Measurements from ENCODE around the gene ATM. TPM values are rescaled to one million over a fixed set of nuclear protein-coding genes. Genes with fewer than 3 reads are reported as not detected.

The ATM gene
- polyA plus RNA-seq, 1 donor from 2014 or later = 74.6 TPM

- Histone ChIP-seq H3K9me2 (ENCODE audit: insufficient read depth, low read length) (no peaks in the 10 kb centered on the region), H3K79me2 (replicated peaks; ENCODE audit: insufficient read depth, low read length) (no peaks in the 10 kb centered on the region), H2AFZ (ENCODE audit: low read depth, low read length) (no peak overlapping the region), H3K27ac (ENCODE audit: low read length) (no peak overlapping the region), H3K27me3 (ENCODE audit: insufficient read depth, low read depth, low read length) (no peaks in the 10 kb centered on the region), H3F3A (ENCODE audit: insufficient read depth, low read length, poor library complexity, severe bottlenecking) (no peaks in the 10 kb centered on the region), H3K4me3 (ENCODE audit: low read length) (no peak overlapping the region), H3K9me3 (ENCODE audit: low read length) (no peaks in the 10 kb centered on the region), H3K4me2 (ENCODE audit: low read length) (no peak overlapping the region), H3K9ac (ENCODE audit: low read length) (no peak overlapping the region), H3K36me3 (ENCODE audit: insufficient read depth, low read length) (peaks cover 3% of the 10 kb centered on the region), H4K20me1 (ENCODE audit: insufficient read depth) (no peaks in the 10 kb centered on the region)
- TF ChIP-seq MXI1 (conservative IDR thresholded peaks at IDR 0.05; ENCODE audit: poor library complexity, severe bottlenecking) (no peak), POLR2AphosphoS5 (IDR thresholded peaks at IDR 0.05) (no peak), EZH2 (IDR thresholded peaks at IDR 0.05; ENCODE audit: borderline replicate concordance, insufficient read depth, low read length, poor library complexity, severe bottlenecking) (no peak), EP300 (conservative IDR thresholded peaks at IDR 0.05; ENCODE audit: poor library complexity, severe bottlenecking) (no peak), TAF1 (IDR thresholded peaks at IDR 0.05; ENCODE audit: low read depth) (no peak), RAD21 (conservative IDR thresholded peaks at IDR 0.05) (no peak), REST (IDR thresholded peaks at IDR 0.05; ENCODE audit: borderline replicate concordance) (no peak), CTCF (IDR thresholded peaks at IDR 0.05; ENCODE audit: poor library complexity, severe bottlenecking) (no peak), SMC3 (conservative IDR thresholded peaks at IDR 0.05; ENCODE audit: poor library complexity) (no peak)
Observed at GRCh38 chr11:108193725-108194124, 29.1 kb upstream of the ATM start.

- Histone ChIP-seq H3K9ac (ENCODE audit: low read length) (no peak overlapping the region), H3K79me2 (replicated peaks; ENCODE audit: insufficient read depth, low read length) (no peaks in the 10 kb centered on the region), H2AFZ (ENCODE audit: low read depth, low read length) (no peak overlapping the region), H3K36me3 (ENCODE audit: insufficient read depth, low read length) (peaks cover 3% of the 10 kb centered on the region), H3F3A (ENCODE audit: insufficient read depth, low read length, poor library complexity, severe bottlenecking) (no peaks in the 10 kb centered on the region), H4K20me1 (ENCODE audit: insufficient read depth) (no peaks in the 10 kb centered on the region), H3K4me3 (ENCODE audit: low read length) (no peak overlapping the region), H3K27ac (ENCODE audit: low read length) (no peak overlapping the region), H3K9me2 (ENCODE audit: insufficient read depth, low read length) (no peaks in the 10 kb centered on the region), H3K9me3 (ENCODE audit: low read length) (no peaks in the 10 kb centered on the region), H3K4me2 (ENCODE audit: low read length) (no peak overlapping the region), H3K27me3 (ENCODE audit: insufficient read depth, low read depth, low read length) (no peaks in the 10 kb centered on the region)
- TF ChIP-seq SMC3 (conservative IDR thresholded peaks at IDR 0.05; ENCODE audit: poor library complexity) = no peak
- no peak for TF ChIP-seq REST (IDR thresholded peaks at IDR 0.05; ENCODE audit: borderline replicate concordance)
- no peak for TF ChIP-seq POLR2AphosphoS5 (IDR thresholded peaks at IDR 0.05)
- TF ChIP-seq MXI1 (conservative IDR thresholded peaks at IDR 0.05; ENCODE audit: poor library complexity, severe bottlenecking) = no peak
- TF ChIP-seq CTCF (IDR thresholded peaks at IDR 0.05; ENCODE audit: poor library complexity, severe bottlenecking) = no peak
- TF ChIP-seq EP300 (conservative IDR thresholded peaks at IDR 0.05; ENCODE audit: poor library complexity, severe bottlenecking) = no peak
Observed at GRCh38 chr11:108196901-108197300, 26.0 kb upstream of the ATM start.

All from neural cell (in vitro differentiated cells).